ENCODE data around the gene MCM8. TPM values are rescaled to one million over a fixed set of nuclear protein-coding genes. Genes with fewer than 3 reads are reported as not detected.

MCM8 gene
- total RNA-seq, 1 experiment from 2014 or later = 20.6 TPM

DNA sequence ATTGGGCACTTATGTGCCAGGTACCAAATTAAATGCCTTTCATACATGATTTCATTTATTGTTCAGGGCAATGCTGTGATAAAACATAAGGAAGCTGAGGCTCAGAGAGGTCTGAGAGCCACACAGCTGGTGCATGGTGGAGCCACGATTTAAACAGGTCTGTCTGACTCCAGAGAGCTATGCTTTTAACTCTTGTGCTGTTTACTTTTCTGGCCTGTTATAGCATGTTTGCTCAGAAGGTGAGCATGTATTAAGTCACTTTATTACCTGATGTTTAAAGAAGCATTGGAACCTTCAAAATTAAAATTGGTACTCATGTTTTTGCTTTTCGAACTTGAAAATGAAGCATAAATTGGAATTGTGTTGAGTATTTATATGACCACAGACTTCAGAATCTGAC is 26.8 kb downstream of the MCM8 start:
- H3K4me3 Mint-ChIP-seq (ENCODE audit: low read depth, unreplicated experiment) = no peak overlapping the region
- CTCF ChIA-PET = interaction anchor here (0.6 kb wide), 1 partner anchor 8 kb away, joined by 3 read pairs; no protein-coding TSS in a partner anchor
- no TSS peak for BruUV-seq (replicated peaks)
- no peaks in the 10 kb centered on the region for H3K9me3 Mint-ChIP-seq (ENCODE audit: low read depth, unreplicated experiment)
- intact Hi-C loops (cut with micrococcal nuclease; ENCODE audit: unreplicated experiment) = no loop called here
- no peaks in the 10 kb centered on the region for H3K4me1 Mint-ChIP-seq (ENCODE audit: low read depth, unreplicated experiment)
- H3K36me3 Mint-ChIP-seq (ENCODE audit: insufficient read depth, unreplicated experiment) = peaks cover 5% of the 10 kb centered on the region
- no peaks in the 10 kb centered on the region for H3K27me3 Mint-ChIP-seq (ENCODE audit: unreplicated experiment)
- TF ChIP-seq, protein P1, sequence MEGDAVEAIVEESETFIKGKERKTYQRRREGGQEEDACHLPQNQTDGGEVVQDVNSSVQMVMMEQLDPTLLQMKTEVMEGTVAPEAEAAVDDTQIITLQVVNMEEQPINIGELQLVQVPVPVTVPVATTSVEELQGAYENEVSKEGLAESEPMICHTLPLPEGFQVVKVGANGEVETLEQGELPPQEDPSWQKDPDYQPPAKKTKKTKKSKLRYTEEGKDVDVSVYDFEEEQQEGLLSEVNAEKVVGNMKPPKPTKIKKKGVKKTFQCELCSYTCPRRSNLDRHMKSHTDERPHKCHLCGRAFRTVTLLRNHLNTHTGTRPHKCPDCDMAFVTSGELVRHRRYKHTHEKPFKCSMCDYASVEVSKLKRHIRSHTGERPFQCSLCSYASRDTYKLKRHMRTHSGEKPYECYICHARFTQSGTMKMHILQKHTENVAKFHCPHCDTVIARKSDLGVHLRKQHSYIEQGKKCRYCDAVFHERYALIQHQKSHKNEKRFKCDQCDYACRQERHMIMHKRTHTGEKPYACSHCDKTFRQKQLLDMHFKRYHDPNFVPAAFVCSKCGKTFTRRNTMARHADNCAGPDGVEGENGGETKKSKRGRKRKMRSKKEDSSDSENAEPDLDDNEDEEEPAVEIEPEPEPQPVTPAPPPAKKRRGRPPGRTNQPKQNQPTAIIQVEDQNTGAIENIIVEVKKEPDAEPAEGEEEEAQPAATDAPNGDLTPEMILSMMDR (IDR thresholded peaks at IDR 0.05; ENCODE audit: unreplicated experiment) = no peak
- DNase-seq = no peak
- H3K27ac Mint-ChIP-seq (ENCODE audit: unreplicated experiment) = no peak overlapping the region

DNA sequence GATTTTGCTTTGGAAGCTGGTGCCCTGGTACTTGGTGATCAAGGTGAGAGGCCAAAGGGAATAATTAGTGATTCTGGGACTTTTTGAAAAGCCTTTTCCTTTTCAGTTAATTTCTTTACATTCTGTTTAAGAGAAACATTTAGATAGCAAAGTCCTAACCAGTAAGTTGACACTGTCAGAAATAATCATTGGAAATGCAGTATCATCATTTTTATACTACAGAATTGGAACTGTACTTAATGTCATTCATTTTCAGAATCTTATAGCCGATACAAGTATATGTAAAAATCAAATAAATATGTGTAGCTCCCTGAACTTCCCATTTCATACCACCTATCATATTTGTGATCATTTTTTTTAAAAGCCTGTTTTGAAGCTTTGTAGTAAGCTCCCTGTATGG is 27.5 kb downstream of the MCM8 start:
- no TSS peak for BruUV-seq (replicated peaks)
- Mint-ChIP-seq H3K27me3 (ENCODE audit: unreplicated experiment) (no peaks in the 10 kb centered on the region), H3K9me3 (ENCODE audit: low read depth, unreplicated experiment) (no peaks in the 10 kb centered on the region), H3K4me3 (ENCODE audit: low read depth, unreplicated experiment) (no peak overlapping the region), H3K27ac (ENCODE audit: unreplicated experiment) (no peak overlapping the region), H3K4me1 (ENCODE audit: low read depth, unreplicated experiment) (no peaks in the 10 kb centered on the region), H3K36me3 (ENCODE audit: insufficient read depth, unreplicated experiment) (peaks cover 5% of the 10 kb centered on the region)
- CTCF ChIA-PET = no interaction called here
- DNase-seq = no peak
- intact Hi-C loops (cut with micrococcal nuclease; ENCODE audit: unreplicated experiment) = no loop called here
- TF ChIP-seq, protein P1 (IDR thresholded peaks at IDR 0.05; ENCODE audit: unreplicated experiment) = no peak

DNA sequence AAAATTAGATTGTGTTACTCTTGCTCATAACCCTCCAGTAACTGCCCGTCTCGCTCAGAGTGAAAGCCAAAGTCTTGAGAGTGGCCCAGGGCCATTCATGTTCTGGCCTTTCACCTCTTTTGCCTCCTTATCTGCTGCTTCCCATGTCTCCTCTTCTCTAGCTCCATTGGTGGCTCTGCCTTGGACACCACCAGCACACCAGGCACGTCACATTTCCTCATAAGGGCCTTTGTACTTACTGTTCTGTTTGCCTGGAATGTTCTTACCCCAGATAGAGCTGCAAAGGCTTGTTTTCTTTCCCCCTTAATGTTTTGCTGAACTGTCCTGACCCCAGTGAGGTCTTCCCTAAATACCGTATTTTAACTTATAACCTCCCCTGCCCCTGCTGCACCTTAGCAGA is 29.3 kb downstream of the MCM8 start:
- no peak overlapping the region for H3K27ac Mint-ChIP-seq (ENCODE audit: unreplicated experiment)
- intact Hi-C loops (cut with micrococcal nuclease; ENCODE audit: unreplicated experiment) = no loop called here
- no peak overlapping the region for H3K4me3 Mint-ChIP-seq (ENCODE audit: low read depth, unreplicated experiment)
- H3K9me3 Mint-ChIP-seq (ENCODE audit: low read depth, unreplicated experiment) = no peaks in the 10 kb centered on the region
- DNase-seq = no peak
- CTCF ChIA-PET = no interaction called here
- H3K27me3 Mint-ChIP-seq (ENCODE audit: unreplicated experiment) = no peaks in the 10 kb centered on the region
- BruUV-seq (replicated peaks) = no TSS peak
- no peaks in the 10 kb centered on the region for H3K4me1 Mint-ChIP-seq (ENCODE audit: low read depth, unreplicated experiment)
- peaks cover 11% of the 10 kb centered on the region for H3K36me3 Mint-ChIP-seq (ENCODE audit: insufficient read depth, unreplicated experiment)
- TF ChIP-seq, protein P1 (IDR thresholded peaks at IDR 0.05; ENCODE audit: unreplicated experiment) = no peak

DNA sequence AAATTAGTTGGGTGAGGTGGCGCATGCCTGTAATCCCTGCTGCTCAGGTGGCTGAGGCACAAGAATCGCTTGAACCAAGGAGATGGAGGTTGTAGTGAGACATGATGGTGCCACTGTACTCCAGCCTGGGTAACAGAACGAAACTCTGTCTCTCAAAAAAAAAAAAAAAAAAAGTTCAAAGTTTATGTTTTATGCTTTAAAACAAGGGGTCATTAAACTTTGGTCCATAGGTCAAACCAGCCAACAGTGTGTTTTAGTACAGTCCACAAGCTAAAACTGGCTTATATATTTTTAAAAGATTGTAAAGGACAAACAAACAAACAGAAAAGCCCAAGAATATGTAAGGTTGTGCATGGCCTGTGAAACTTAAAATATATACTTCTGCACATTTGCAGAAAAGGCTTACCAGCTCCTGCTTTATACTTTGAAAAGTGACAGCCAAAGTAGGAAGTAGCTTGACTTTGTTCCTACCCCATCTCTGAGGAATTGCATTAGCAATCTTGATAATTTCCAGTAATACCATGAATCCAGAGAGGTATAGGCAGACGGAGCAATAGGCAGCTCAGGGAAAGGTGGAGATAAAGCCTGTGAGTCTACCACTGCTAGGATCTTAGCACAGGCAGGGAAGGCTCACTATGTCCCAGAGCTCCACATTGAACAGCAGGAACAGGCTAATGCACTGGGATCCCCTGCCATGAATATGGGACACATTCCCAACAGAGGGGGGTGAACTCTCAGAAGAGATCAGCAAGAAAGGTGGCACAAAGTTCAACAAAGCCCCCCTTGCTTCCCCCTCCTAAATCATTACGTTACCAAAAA is 30.5 kb downstream of the MCM8 start:
- H3K36me3 Mint-ChIP-seq (ENCODE audit: insufficient read depth, unreplicated experiment) = peaks cover 11% of the 10 kb centered on the region
- no peak for DNase-seq
- intact Hi-C loops (cut with micrococcal nuclease; ENCODE audit: unreplicated experiment) = no loop called here
- no TSS peak for BruUV-seq (replicated peaks)
- TF ChIP-seq, protein P1 (IDR thresholded peaks at IDR 0.05; ENCODE audit: unreplicated experiment) = no peak
- no peaks in the 10 kb centered on the region for H3K4me1 Mint-ChIP-seq (ENCODE audit: low read depth, unreplicated experiment)
- H3K4me3 Mint-ChIP-seq (ENCODE audit: low read depth, unreplicated experiment) = no peak overlapping the region
- CTCF ChIA-PET = interaction anchor here (0.6 kb wide), 1 partner anchor 854 kb away, joined by 5 read pairs; the partner anchor contains the start of gene CDS2
- no peak overlapping the region for H3K27ac Mint-ChIP-seq (ENCODE audit: unreplicated experiment)
- no peaks in the 10 kb centered on the region for H3K9me3 Mint-ChIP-seq (ENCODE audit: low read depth, unreplicated experiment)
- no peaks in the 10 kb centered on the region for H3K27me3 Mint-ChIP-seq (ENCODE audit: unreplicated experiment)
